RWPE2 (cell line): ENCODE measurements around the gene DUS2.
"Not testable (repeated sequence)": the region's sequence is repeated elsewhere in the genome, so short reads cannot be mapped to it uniquely, and the experiment has no call there.

Experiments used
- ATAC-seq: fragments of 200-7000 bp; cut with Tn5 transposase; 3 replicates; pipeline ENCODE4 v1.9.1; 2021; ENCODE audit warnings: low read depth
- DNase-seq: peaks from one replicate; pipeline ENCODE4 v3.0.0-alpha.2; 2020; ENCODE audit warnings: low spot score
- H3K27ac ChIP-seq: fragments of 450-650 bp; 2 replicates; pipeline ENCODE4 v1.5.1; 2017; ENCODE audit warnings: mild to moderate bottlenecking; ENCODE audit not compliant: poor library complexity, severe bottlenecking
- H3K27me3 ChIP-seq: fragments of 250-450 bp; sonication (Bioruptor Pico); 2 replicates; pipeline ENCODE4 v1.5.1; 2021; ENCODE audit warnings: mild to moderate bottlenecking, moderate library complexity; ENCODE audit not compliant: insufficient read depth, poor library complexity, severe bottlenecking
- H3K36me3 ChIP-seq: fragments of 250-450 bp; sonication (Bioruptor Pico); 2 replicates; pipeline ENCODE4 v1.5.1; 2020; ENCODE audit warnings: low read depth, mild to moderate bottlenecking, moderate library complexity
- H3K4me1 ChIP-seq: fragments of 250-450 bp; sonication (Bioruptor Pico); 2 replicates; pipeline ENCODE4 v1.5.1; 2021; ENCODE audit warnings: mild to moderate bottlenecking, moderate library complexity; ENCODE audit not compliant: insufficient read depth, poor library complexity, severe bottlenecking
- H3K4me3 ChIP-seq: fragments of 250-450 bp; sonication (Bioruptor Pico); 2 replicates; pipeline ENCODE4 v1.5.1; 2021; ENCODE audit warnings: mild to moderate bottlenecking, moderate library complexity; ENCODE audit not compliant: severe bottlenecking
- H3K9me3 ChIP-seq: fragments of 250-450 bp; sonication (Bioruptor Pico); 2 replicates; pipeline ENCODE4 v1.5.1; 2021; ENCODE audit warnings: mild to moderate bottlenecking, moderate library complexity; ENCODE audit not compliant: severe bottlenecking
- CTCF ChIP-seq: fragments of 450-650 bp; IDR thresholded peaks from one replicate; pipeline ENCODE4 v1.5.1; 2017; ENCODE audit warnings: mild to moderate bottlenecking, moderate library complexity; ENCODE audit not compliant: poor library complexity, severe bottlenecking

DUS2 gene

GRCh38 chr16:68021490-68021889, 1.6 kb upstream of the DUS2 start:
- H3K27me3 ChIP-seq, result no peaks in the 10 kb centered on the region
- DNase-seq (no peak), ATAC-seq (no peak)
- H3K4me1 ChIP-seq, result peaks cover 8% of the 10 kb centered on the region
- H3K36me3 ChIP-seq, result peaks cover 25% of the 10 kb centered on the region
- no peak overlapping the region for H3K27ac ChIP-seq
- no peaks in the 10 kb centered on the region for H3K9me3 ChIP-seq
- H3K4me3 ChIP-seq, result no peak overlapping the region
- TF ChIP-seq CTCF, result no peak

- Histone ChIP-seq H3K36me3 (peaks cover 31% of the 10 kb centered on the region), H3K4me3 (peak overlapping the region; percentile 87), H3K27me3 (no peaks in the 10 kb centered on the region), H3K4me1 (peaks cover 8% of the 10 kb centered on the region), H3K9me3 (no peaks in the 10 kb centered on the region), H3K27ac (peak overlapping the region; percentile 41)
- ATAC-seq, result peak; percentile 6; the same call in 1 of the 3 replicates
- DNase-seq, result no peak
- TF ChIP-seq CTCF, result no peak
These were observed 781 bp upstream of the DUS2 start for GRCh38 chr16:68022278-68022727.

GRCh38 chr16:68028996-68029395, 5.9 kb downstream of the DUS2 start:
- Histone ChIP-seq H3K4me3 (no peak overlapping the region), H3K9me3 (no peaks in the 10 kb centered on the region), H3K27me3 (no peaks in the 10 kb centered on the region), H3K4me1 (peaks cover 12% of the 10 kb centered on the region), H3K36me3 (peaks cover 47% of the 10 kb centered on the region), H3K27ac (no peak overlapping the region)
- TF ChIP-seq CTCF, result no peak
- no peak for DNase-seq
- ATAC-seq, result no peak

GRCh38 chr16:68030108-68030507, 7.0 kb downstream of the DUS2 start:
- H3K4me3 ChIP-seq, ATAC-seq, DNase-seq, H3K27ac ChIP-seq, H3K4me1 ChIP-seq, H3K27me3 ChIP-seq, H3K9me3 ChIP-seq: not testable (repeated sequence)
- H3K36me3 ChIP-seq, result peaks cover 47% of the 10 kb centered on the region

- Histone ChIP-seq H3K27me3 (no peaks in the 10 kb centered on the region), H3K27ac (peak overlapping the region; percentile 24), H3K36me3 (peaks cover 30% of the 10 kb centered on the region), H3K4me3 (no peak overlapping the region), H3K4me1 (peaks cover 8% of the 10 kb centered on the region), H3K9me3 (no peaks in the 10 kb centered on the region)
- ATAC-seq (peak; percentile 79), DNase-seq (no peak)
- TF ChIP-seq CTCF, result no peak
These were observed 8.9 kb downstream of the DUS2 start for GRCh38 chr16:68031951-68032350.
